HCT116 (cell line): ENCODE data around the gene DOP1A.

Source experiments
- CBX3 ChIP-seq: IDR thresholded peaks from 2 replicates; pipeline ENCODE4 v1.6.1; 2012; ENCODE audit warnings: low read depth
- CEBPB ChIP-seq: IDR thresholded peaks from 2 replicates; pipeline ENCODE4 v1.6.1; 2012; ENCODE audit warnings: low read depth
- EZH2 ChIP-seq: fragments of 200-600 bp; sonication (generic); IDR thresholded peaks from 2 replicates; pipeline ENCODE4 v1.6.1; 2017; ENCODE audit warnings: antibody characterized with exemption, mixed run types
- EZH2phosphoT487 ChIP-seq: fragments of 200-600 bp; IDR thresholded peaks from 2 replicates; pipeline ENCODE4 v1.6.1; 2018; ENCODE audit warnings: antibody characterized with exemption, borderline replicate concordance
- POLR2A ChIP-seq: IDR thresholded peaks from 2 replicates; pipeline ENCODE4 v1.7.0; 2011; ENCODE audit warnings: borderline replicate concordance; ENCODE audit not compliant: insufficient read depth, insufficient read length; ENCODE audit errors: extremely low read depth
- POLR2AphosphoS5 ChIP-seq: IDR thresholded peaks from 2 replicates; pipeline ENCODE4 v1.6.1; 2011; ENCODE audit warnings: mild to moderate bottlenecking, low read depth, low read length, moderate library complexity
- SIN3A ChIP-seq: IDR thresholded peaks from 2 replicates; pipeline ENCODE4 v1.6.1; 2012; ENCODE audit warnings: low read depth
- SP1 ChIP-seq: IDR thresholded peaks from 2 replicates; pipeline ENCODE4 v1.6.1; 2012; ENCODE audit warnings: low read depth
- ZFX ChIP-seq: fragments of 450-650 bp; IDR thresholded peaks from 2 replicates; pipeline ENCODE4 v1.6.1; 2017
- ZNF274 ChIP-seq: fragments of 200-500 bp; sonication (Bioruptor generic); IDR thresholded peaks from 2 replicates; pipeline ENCODE4 v1.6.1; 2014; ENCODE audit warnings: mild to moderate bottlenecking, low read depth, low read length, inconsistent platforms
- TF ChIP-seq, protein P1 (sequence below), 3 experiments: fragments of 200-600 bp in 1 of 3; sonication (generic) in 1 of 3; IDR thresholded peaks in 2 of 3; conservative IDR thresholded peaks in 1 of 3; 2 replicates each; pipeline ENCODE4 v1.5.1; 2012 to 2017; ENCODE audit warnings: low read depth in 2 of 3, low read length in 2 of 3, antibody characterized with exemption in 1 of 3, borderline replicate concordance in 1 of 3, control low read depth in 1 of 3, mild to moderate bottlenecking in 1 of 3, mixed read lengths in 1 of 3, mixed run types in 1 of 3, moderate library complexity in 1 of 3; ENCODE audit not compliant: insufficient read depth in 1 of 3
- TF ChIP-seq, protein P2 (sequence below): IDR thresholded peaks from 2 replicates; pipeline ENCODE4 v1.6.1; 2012
- TF ChIP-seq, protein P3 (sequence below): IDR thresholded peaks from 2 replicates; pipeline ENCODE4 v1.6.1; 2012; ENCODE audit warnings: low read depth

DNA sequence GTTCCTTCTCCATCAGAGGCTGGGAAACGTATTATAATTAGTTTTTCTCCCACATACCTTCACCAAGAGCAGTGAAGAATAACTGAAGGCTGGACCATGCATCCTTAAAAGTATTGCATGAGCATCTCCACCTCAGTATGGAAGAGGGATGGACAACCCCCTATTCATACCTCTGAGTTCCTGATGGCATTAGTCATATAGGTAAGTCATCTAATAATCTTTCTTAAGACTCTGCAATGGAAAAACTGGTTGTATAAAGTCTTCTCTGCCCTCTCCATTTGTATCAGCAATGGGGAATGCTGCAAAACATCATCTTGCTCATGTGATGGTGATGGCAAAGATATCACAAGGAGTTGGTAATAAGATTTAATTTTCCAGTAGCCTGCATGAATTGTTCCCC lies 101.1 kb downstream of the DOP1A start:
- TF ChIP-seq CBX3 (no peak), EZH2phosphoT487 (no peak), POLR2A (no peak), ZNF274 (no peak), SP1 (no peak), POLR2AphosphoS5 (no peak), EZH2 (no peak), SIN3A (no peak), ZFX (no peak), CEBPB (no peak)
- TF ChIP-seq, protein P1, sequence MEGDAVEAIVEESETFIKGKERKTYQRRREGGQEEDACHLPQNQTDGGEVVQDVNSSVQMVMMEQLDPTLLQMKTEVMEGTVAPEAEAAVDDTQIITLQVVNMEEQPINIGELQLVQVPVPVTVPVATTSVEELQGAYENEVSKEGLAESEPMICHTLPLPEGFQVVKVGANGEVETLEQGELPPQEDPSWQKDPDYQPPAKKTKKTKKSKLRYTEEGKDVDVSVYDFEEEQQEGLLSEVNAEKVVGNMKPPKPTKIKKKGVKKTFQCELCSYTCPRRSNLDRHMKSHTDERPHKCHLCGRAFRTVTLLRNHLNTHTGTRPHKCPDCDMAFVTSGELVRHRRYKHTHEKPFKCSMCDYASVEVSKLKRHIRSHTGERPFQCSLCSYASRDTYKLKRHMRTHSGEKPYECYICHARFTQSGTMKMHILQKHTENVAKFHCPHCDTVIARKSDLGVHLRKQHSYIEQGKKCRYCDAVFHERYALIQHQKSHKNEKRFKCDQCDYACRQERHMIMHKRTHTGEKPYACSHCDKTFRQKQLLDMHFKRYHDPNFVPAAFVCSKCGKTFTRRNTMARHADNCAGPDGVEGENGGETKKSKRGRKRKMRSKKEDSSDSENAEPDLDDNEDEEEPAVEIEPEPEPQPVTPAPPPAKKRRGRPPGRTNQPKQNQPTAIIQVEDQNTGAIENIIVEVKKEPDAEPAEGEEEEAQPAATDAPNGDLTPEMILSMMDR (IDR thresholded peaks at IDR 0.05 in 2 of 3, conservative IDR thresholded peaks at IDR 0.05 in 1 of 3; ENCODE audit: borderline replicate concordance in 1 of 3, insufficient read depth in 1 of 3, low read depth in 2 of 3, low read length in 2 of 3) = no peak
- TF ChIP-seq, protein P2, sequence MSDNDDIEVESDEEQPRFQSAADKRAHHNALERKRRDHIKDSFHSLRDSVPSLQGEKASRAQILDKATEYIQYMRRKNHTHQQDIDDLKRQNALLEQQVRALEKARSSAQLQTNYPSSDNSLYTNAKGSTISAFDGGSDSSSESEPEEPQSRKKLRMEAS = no peak
- TF ChIP-seq, protein P3, sequence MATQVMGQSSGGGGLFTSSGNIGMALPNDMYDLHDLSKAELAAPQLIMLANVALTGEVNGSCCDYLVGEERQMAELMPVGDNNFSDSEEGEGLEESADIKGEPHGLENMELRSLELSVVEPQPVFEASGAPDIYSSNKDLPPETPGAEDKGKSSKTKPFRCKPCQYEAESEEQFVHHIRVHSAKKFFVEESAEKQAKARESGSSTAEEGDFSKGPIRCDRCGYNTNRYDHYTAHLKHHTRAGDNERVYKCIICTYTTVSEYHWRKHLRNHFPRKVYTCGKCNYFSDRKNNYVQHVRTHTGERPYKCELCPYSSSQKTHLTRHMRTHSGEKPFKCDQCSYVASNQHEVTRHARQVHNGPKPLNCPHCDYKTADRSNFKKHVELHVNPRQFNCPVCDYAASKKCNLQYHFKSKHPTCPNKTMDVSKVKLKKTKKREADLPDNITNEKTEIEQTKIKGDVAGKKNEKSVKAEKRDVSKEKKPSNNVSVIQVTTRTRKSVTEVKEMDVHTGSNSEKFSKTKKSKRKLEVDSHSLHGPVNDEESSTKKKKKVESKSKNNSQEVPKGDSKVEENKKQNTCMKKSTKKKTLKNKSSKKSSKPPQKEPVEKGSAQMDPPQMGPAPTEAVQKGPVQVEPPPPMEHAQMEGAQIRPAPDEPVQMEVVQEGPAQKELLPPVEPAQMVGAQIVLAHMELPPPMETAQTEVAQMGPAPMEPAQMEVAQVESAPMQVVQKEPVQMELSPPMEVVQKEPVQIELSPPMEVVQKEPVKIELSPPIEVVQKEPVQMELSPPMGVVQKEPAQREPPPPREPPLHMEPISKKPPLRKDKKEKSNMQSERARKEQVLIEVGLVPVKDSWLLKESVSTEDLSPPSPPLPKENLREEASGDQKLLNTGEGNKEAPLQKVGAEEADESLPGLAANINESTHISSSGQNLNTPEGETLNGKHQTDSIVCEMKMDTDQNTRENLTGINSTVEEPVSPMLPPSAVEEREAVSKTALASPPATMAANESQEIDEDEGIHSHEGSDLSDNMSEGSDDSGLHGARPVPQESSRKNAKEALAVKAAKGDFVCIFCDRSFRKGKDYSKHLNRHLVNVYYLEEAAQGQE = no peak
